Activated T-helper 1 cell treated with Interleukin-2 at 50 U/mL for 16 hours (primary cell): Measurements from ENCODE around the gene TTPAL.

Experiments
- DNase-seq: peaks from one replicate; pipeline ENCODE4 v3.0.0-alpha.2; 2020; ENCODE audit warnings: low read depth

TTPAL gene

DNA sequence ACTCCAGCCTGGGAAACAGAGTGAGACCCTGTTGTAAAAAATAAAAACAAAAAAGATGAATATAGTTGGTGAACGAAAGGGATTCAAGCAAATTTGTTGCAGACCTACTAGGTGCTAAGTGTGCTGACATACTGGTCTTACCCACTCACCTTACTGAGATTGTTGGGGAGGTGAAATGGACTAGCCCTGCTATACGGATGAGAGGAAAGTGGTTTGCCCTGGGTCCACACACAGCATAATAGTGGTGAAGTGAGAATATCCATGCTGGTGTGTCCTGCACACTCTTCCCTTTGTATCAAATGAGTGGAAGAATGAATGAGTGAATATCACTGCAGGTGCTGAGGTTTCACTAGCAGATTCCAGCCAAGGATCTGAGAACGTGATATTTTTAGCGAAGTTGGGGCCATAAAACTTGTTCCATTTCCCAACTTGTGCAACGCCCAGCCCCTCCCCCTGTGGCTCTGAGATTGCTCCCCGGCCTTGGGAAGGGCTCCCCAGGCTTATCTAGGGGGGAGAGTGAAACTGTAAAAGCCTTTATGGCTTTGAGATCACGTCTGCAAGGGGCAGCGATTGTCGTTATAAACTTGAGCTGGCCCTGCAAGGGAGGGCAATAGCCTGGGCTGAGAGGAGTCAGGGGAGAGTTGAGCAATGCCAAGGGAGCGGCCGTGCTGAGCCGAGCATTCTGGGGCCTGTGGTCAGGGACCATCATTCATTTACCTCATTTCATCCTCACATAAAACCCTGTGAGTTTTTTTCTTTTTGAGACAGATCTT is 33.2 kb upstream of the TTPAL start:
- no peak for DNase-seq

DNA sequence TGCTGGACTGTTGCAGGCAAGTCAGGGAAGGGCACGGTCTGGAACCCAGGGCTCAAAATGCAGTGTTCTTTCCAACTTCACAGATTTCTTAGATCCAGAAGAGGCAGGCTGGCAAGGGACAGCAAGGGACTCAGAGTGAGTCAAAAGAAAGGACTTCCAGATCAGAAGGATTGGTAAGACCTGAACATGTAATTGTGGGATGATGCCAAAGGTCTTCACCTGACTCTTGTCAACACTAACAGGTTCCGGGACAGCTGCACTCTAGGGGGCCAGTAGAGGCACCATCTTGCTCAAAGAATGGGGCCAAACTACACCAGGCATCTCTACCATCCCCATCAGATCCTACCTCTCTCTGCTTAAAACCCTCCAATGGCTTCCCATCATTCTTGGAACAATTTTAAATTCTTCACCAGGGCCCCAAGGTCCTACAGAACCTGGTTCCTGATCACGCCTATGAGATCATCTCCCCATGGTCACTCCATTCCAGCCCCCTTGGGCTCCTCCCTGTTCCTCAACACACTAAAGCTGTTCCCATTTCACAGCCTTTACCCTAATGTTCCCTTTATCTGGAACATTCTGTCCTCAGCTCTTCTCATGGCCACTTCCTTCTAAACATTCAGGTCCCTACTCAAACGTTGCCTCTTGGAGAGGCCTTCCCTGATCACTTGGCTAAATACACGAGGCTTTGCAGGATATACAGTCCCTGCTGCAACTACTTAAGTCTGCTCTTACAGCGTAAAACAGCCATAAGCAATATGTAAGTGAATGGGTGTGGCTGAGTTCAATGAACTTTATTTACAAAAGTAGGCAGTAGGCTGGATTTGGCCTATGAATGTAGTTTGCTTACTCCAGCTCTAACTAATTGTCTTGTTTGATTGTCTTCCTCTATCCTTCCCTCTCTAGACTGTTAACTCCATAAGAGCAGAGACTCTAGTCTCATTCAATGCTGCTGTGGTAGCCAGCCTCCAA is 29.6 kb upstream of the TTPAL start:
- DNase-seq: no peak

GRCh38 chr20:44447827-44448419 is 27.8 kb upstream of the TTPAL start:
- no peak for DNase-seq

DNA sequence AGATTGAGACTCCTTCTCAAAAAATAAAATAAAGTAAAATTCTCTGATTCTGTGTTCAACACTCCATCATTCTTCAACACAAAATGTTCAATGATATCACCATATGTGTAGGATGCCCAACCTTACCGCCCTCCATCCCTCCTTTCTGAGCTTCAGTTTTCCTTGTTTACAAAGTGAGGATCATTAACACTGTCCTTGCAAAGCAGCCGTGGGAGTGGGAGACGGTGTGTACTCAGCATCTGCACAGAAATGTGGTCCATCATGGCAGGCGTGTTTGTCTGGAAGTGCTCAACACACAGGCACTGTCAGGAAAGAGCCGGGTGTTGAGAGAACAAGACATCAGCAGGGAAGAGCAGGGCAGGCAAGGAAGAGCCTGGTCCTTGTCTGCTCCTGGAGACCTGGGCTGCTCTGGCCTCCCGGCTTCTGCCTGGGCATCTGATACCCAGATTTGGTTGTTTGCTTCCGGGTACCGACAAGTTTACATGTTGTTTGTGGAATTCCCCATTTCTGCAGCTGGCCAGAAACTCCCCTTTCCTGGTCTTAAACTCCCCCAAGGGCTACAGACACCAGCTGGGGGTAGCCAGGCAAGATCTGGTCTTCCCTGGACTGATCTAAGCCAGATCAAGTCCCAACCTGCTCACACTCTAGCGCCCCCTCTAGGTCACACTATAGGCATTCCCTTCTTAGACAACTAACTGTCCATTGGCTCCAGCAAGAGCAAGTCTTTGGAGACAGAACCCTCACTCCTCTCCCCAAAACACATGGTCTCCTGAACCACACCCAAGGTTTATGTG is 26.7 kb upstream of the TTPAL start:
- no peak for DNase-seq

GRCh38 chr20:44449864-44450263 is 25.8 kb upstream of the TTPAL start:
- no peak for DNase-seq

DNA sequence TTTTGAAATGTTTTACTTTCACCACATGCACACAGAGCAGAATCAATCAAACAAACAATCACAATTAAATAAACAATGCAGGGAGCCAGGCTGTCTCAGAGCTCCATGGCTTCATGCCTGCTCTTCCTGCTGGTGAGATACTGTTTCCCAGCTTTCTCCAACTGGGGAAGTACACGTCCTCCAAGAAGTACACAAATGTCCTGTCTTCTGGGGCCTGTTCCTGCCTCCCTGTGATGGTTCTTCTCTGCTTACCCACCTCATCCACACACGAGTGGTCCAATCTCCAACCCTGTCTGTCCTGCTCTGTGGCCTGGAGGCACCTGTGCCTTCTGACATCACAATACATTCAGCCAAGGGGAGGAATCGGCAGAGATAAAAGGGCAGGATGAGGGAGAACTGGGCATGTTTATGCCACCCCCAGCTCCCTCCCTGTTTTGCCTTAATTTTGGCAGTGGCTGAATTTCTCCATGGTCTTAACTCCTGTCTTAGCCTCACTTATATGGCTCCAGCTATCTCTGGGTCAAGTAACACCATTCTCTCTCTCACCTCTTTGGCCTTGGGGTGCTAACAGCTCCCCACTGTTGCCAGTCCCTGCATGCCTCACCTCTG is 25.3 kb upstream of the TTPAL start:
- DNase-seq: no peak

GRCh38 chr20:44450903-44451450 is 24.7 kb upstream of the TTPAL start:
- DNase-seq: no peak

GRCh38 chr20:44454306-44454963 is 21.2 kb upstream of the TTPAL start:
- no peak for DNase-seq

DNA sequence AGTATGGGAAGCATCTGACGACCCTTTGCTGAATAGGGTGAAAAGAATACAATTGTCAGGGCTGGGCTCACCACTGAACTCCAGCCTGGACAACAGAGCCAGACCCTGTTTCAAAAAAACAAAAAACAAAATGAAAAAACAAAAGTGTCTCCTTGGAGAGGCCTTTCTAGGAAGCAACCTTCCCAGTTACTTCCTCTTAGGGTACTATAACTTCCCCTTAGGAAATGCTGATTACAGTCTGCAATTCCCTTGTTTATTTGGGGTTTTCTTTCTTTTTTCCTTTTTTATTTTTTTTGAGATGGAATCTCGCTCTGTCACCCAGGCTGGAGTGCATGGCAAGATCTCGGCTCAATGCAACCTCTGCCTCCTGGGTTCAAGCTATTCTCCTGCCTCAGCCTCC is 20.5 kb upstream of the TTPAL start:
- no peak for DNase-seq

DNA sequence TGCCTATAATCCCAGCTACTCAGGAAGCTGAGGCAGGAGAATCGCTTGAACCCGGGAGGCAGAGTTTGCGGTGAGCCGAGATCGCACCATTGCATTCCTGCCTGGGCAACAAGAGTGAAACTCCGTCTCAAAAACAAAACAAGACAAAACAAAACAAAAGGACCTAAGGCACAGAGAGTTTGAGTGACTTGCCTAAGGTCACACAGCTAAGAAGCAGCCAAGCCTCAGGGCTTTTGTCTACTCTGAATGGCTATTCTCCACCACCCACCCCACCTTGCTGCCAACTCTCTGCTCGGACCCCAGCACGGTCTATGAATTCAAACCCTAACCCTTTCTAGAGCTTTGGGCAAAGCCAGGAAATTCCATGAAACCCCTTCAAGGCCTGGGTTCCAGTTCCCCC is 19.1 kb upstream of the TTPAL start:
- DNase-seq: no peak

DNA sequence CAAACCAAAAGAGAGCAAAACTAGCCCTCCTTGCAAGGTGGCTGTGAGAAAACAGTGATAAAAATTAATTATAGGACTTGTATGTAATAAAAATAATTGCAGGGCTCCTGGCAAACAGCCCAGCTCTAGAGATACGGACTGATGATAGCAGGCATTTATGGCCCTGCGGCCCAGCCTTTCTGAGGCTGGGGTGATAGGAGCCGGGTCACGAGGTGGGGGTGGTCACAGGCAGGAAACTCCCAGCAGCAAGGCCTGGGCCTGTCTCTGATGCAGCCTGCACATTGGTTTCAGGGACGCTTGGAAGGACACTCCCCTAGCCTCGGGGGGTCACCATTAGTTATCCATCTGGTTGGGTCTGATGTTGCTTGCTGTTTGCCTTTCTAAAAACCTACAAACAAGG is 18.7 kb upstream of the TTPAL start:
- DNase-seq: no peak

DNA sequence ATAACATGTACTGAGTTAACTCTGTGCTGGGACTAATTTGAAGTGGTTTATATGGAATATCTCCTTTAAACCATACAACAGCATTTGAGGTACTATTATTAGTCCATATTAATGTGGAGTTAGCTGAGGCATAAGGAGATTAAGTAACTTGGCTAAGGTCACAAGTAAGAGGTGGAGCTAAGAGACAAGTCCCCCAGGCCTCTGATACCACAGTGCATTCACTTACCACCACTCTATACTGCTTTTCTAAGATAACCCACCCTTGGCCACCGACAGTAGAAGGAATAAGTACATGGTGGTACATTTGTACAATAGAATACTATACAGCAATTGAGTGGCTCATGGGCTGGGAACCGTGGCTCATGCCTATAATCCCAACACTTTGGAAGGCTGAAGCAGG is 16.4 kb upstream of the TTPAL start:
- DNase-seq: no peak

DNA sequence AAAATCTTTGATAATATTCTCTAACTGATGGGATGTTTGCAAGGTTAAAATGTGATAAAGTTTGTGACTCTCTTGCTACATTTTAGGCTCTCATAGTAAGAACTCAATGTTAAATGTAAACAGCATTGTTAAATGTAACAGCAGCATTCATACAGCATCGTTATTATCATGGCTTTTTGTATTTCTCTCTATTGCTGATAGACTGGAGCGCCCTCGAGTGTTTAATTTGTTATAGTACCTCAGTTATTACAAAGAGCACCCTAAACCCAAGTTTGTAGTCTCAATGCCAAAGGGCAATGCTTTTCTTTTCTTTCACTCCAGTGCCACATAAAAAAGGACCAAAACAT is 14.9 kb upstream of the TTPAL start:
- no peak for DNase-seq

DNA sequence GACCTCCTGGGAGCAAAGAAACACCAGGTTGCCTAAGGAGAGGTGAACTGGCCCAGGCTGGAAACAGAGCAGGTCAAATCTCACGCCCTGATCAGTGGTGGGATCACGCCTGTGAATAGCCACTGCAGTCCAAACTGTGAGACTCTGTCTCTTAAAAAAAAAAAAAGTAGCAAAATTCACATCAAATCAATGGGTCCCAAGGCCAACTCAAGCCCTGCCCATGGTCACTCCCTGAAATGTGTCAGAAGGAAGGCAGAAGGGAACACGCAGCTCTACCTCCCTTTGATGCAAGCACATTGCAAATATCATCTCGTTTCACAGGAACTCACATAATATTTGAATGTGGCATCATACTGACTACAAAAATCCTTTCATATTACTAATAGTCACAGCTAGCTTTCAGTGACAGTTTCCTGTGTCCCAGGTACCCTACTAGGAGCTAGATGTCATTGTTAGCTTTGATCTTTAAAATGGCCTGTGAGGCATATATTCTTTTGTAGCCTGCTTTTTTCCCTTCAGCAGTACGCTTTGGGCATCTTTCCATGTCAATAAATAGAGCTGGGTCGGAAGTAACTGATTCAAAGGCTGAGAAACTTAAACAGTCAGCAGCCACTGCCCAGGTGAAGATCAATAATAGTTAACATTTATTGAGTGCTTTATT is 14.4 kb upstream of the TTPAL start:
- DNase-seq: no peak

- DNase-seq: no peak
Observed at GRCh38 chr20:44461803-44462174, 13.9 kb upstream of the TTPAL start.

DNA sequence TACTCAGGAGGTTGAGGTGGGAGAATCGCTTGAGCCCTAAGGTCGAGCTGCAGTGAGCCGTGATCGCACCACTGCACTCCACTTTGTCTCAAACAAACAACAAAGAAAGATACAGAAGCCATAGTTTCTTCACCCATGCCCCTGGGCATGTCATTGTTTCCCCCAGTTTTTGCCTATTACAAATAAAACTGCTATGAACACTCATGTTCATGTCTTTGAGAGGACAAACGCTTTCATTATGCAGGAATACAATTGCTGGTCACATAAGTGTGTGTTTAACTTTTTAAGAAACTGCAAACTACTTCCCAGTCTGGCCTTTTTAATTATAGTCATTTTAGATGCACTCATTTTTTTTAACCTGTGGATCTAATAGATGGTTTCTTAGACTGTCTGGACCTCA is 12.2 kb upstream of the TTPAL start:
- DNase-seq: no peak

- DNase-seq: no peak
Observed at GRCh38 chr20:44464514-44464913, 11.2 kb upstream of the TTPAL start.

DNA sequence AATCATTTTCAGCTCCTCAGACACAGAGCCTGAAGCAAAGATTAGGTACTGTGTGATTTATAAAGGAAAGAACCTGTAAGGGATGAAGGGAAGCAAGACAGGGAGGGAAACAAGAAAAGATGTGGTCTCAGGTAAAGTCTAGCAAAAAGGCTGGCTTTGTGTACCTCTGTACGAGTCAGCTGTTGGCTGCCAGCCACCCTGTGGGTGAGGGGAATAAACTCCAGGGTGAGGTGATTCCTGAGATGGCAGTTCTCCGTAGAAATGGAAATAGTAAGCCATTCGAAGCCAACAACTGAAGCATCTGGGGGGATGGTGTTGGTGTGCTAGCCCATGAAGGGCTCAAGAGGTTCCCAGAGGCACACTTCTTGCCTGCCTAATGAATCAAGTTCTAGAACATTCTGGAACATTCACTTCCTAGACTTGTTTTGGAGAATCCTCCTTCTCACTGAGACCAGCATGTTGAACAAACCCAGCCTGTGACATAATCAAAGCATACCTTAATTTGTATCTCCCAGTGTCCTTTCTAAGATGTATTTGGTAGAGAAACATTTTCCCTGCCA is 10.6 kb upstream of the TTPAL start:
- no peak for DNase-seq

GRCh38 chr20:44467289-44467883 is 8.3 kb upstream of the TTPAL start:
- no peak for DNase-seq
